NCI-H526 treated with DMSO at 0.1 percent for 48 hours (cell line): ENCODE data around the gene RAB40C.

Source experiments
- DNase-seq: peaks from one replicate; lab custom pipeline; 2025; lab: John Stamatoyannopoulos, UW

RAB40C gene, protein sequence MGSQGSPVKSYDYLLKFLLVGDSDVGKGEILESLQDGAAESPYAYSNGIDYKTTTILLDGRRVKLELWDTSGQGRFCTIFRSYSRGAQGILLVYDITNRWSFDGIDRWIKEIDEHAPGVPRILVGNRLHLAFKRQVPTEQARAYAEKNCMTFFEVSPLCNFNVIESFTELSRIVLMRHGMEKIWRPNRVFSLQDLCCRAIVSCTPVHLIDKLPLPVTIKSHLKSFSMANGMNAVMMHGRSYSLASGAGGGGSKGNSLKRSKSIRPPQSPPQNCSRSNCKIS

DNA sequence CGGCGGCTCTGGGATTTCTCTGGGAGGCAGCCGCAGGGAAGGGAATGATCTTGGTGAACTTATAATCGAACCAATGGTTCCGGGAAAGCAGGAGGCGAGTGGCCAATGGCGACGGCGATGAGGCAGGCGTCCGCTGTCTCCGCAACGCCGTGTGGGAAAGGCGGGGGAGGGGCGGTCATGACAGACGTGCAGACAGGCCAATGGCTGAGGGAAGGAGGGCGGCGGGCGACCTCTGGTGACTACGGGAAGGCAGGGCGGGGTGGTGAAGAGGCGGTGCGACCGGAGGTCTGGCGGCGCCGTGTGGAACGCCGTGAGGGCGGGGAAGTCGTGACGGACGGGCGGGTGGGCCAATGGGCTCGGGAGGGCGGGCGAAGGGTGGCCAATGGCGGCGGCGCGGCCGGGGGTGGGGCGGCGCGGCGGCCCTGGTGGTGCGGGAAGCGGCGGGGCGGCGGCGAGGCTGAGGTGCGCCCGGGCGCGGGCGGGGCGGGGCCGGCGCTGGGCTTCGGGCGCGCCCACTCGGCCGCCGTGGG, at the start of gene RAB40C:
RAB40C (plus strand) TSS at position 409 of the 530 bp plus-strand sequence. CDS start 226 bp downstream, outside the sequence.
- peak; percentile 88 for DNase-seq

DNA sequence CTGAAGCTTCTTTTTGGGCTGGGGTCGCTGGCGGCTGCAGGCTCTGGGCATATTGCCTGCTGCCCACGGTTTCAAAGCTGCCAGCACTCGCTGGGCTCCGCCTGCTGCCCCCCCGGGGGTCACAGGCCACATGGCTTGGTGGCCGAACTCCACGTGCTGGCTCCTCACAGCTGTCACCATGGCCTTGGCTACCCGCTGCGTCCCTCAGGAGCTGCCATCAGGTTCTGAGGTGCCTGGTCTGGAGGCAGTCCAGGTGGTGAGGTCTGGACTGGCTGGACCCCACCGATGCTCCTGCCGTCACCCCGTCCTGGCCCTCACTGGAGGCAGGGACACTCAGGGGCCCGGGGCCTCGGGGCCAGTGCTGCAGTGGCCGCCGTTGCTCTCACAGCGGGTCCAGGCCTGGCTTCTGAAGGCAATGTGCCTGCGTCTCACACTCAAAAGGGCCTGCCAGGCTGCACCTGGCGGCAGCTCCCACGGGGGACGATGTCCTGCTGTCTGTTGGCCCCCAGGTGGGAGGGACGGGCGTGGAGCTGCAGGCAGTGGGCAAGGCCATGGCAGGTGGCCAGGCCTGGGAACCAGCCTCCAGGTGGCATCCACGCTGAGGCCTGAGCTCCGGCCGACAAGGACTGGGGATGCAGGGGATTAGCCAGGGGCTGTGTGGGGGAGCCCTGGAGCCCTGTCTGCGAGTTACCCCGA, 49.1 kb upstream of the RAB40C start:
- no peak for DNase-seq

GRCh38 chr16:543301-544164, 46.3 kb upstream of the RAB40C start:
- no peak for DNase-seq

- DNase-seq = no peak
Observed at GRCh38 chr16:544517-544916, 45.3 kb upstream of the RAB40C start.

- DNase-seq = no peak
Observed at GRCh38 chr16:546909-547770, 42.7 kb upstream of the RAB40C start.

DNA sequence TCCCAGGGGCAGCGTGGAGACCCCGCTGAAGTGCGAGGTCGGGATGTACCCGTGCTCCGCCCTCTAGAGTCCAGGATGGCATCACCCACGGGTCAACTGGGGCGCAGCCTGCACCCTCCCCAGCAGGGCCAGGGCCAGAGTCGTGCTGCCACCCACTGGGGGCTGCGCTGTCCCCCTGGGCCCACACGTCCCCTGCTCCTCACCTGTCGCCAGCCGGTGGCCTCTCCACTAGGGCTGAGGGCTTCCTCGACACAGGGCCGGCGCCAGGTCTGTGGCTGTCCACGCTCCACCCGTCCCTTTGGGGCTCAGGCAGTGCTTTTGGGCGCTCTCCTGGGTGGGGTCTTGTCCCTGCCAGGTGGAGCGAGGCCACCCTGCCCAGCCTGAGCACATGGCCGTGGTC, 41.3 kb upstream of the RAB40C start:
- no peak for DNase-seq

DNA sequence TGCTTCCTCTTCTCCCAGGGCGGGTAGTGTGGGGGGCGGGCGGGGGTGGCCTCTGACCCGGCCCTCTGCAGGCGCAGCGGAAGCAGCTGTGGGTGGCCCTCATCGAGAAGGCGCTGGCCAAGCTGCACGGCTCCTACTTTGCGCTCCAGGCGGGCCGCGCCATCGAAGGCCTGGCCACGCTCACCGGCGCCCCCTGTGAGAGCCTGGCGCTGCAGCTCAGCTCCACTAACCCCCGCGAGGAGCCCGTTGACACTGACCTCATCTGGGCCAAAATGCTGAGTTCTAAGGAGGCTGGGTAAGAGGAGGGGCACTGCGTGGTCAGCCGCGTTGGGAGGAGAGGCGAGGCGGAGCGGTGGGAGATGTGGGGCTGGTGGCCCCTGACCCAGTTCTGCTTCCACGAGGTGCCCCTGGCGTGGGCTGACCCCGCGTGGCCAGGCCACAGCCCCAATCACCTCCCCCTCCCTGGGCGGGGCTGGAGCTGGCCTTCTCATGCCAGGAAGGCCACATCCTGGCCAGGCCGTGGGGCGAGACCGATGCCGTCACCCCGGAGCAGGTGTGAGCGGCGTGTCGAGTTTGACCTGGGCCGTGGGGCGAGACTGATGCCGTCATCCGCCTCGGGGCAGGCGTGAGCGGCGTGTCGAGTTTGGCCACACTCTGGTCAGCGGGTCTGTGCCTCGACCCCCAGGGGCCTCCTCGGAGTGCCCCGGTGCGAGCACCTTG, 40.2 kb upstream of the RAB40C start:
- no peak for DNase-seq

GRCh38 chr16:551210-551609, 38.7 kb upstream of the RAB40C start:
- DNase-seq = no peak

GRCh38 chr16:552171-552570, 37.7 kb upstream of the RAB40C start:
- no peak for DNase-seq

- no peak for DNase-seq
Observed at GRCh38 chr16:553601-554296, 36.1 kb upstream of the RAB40C start.

- no peak for DNase-seq
Observed at GRCh38 chr16:554297-554621, 35.6 kb upstream of the RAB40C start.

DNA sequence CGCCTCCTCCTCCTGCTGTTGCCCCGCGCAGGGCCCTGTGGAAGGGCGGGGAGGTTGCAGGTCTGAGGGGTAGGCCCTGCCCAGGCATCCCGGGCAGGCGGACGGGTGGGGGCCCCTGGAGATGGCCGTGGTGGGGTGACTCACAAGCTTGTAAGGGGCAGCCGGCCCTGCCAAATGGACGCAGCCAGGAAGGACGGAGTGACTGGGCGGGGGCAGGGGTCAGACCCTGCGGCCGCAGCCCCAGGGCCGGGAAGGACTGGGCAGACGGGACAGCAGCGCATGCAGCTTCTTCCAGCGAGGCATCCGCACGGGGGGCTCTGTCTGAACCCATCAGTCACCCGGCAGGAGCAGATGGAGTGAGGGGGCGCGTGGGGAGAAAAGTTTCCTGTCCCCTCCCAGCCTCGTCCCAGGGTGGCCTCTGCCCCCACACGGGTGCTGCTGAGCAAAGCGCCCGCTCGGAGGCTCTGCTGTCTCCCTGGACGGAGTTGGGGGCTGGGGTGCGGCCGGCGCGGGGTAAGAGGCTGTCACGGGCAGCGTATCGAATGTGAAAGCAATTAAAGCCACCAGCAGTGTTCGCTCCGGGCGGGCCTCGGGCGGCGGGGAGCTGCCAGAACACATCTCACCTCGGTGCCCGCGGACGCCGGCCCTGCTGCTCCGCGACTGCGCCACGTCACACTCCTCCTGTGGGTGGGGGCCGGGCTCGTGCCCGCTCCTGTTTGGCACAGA, 35.1 kb upstream of the RAB40C start:
- no peak for DNase-seq

GRCh38 chr16:555528-556473, 34.1 kb upstream of the RAB40C start:
- no peak for DNase-seq

- DNase-seq = no peak
Observed at GRCh38 chr16:556474-557173, 33.2 kb upstream of the RAB40C start.

GRCh38 chr16:557463-558297, 32.2 kb upstream of the RAB40C start:
- DNase-seq = no peak

- no peak for DNase-seq
Observed at GRCh38 chr16:558298-559020, 31.4 kb upstream of the RAB40C start.
